ENCODE results near the gene MRPL49. TPM values are rescaled to one million over a fixed set of nuclear protein-coding genes. Genes with fewer than 3 reads are reported as not detected.

The MRPL49 gene
- total and polyA plus RNA-seq, 2 of the 13 experiments (the other 11 are each of a cell fraction or from before 2014, with no cell fraction given): 39.2 to 53.3 TPM

DNA sequence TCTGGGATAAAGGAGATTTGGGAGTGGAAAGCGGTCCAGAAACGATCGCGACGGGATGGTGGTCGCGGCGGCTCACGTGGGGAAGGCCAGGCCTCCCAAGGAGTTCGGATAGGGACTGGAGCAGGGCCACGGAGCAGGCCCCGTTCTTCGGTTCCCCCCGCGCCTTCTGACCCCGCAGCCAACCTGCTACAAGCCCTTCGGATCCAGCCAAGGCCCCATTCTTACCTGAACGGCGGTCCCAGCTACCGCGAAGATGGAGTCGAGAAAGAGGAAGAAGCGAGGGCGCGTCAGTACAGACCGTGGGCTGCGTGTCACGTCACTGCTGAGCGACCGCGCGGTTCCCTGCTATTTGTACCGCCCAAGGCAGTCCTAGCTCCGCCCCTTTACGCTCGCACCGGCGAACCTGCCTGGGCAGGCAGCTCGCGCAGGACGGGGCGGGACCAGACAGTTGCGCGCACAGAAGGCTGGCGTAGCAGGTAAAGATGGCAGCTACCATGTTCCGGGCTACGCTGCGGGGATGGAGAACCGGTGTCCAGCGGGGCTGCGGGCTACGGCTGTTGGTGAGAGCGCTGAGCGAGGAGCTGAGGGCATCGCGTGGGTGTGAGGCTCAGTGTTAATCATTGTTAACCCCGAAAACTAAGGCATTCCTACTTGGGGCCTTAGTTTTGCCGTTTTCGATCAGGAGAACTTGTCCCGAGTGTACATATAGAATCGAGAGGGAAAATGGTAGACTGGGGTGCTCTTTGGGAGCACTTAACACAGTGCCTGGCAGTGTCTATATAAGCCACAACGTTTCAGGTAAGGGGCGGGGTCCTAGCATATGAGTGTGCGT lies at the start of gene MRPL49, which contains the start of gene FAU (continued):
- peak; percentile 65; the same call in 1 of the 2 replicates for TF ChIP-seq ATF5 (CRISPR knock-in tag; IDR thresholded peaks at IDR 0.05; ENCODE audit: low read depth)
- TF ChIP-seq, protein P1, sequence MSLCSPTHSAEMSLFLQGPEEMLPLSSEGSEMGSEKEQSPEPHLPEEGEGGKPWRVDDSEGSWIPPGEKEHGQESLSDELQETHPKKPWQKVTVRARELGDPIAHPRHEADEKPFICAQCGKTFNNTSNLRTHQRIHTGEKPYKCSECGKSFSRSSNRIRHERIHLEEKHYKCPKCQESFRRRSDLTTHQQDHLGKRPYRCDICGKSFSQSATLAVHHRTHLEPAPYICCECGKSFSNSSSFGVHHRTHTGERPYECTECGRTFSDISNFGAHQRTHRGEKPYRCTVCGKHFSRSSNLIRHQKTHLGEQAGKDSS (CRISPR knock-in tag; IDR thresholded peaks at IDR 0.05; ENCODE audit: borderline replicate concordance, low read depth): peak; percentile 80; the same call in 1 of the 2 replicates
- TF ChIP-seq ZFP62 (CRISPR knock-in tag; IDR thresholded peaks at IDR 0.05): no peak
- TF ChIP-seq, protein P2, sequence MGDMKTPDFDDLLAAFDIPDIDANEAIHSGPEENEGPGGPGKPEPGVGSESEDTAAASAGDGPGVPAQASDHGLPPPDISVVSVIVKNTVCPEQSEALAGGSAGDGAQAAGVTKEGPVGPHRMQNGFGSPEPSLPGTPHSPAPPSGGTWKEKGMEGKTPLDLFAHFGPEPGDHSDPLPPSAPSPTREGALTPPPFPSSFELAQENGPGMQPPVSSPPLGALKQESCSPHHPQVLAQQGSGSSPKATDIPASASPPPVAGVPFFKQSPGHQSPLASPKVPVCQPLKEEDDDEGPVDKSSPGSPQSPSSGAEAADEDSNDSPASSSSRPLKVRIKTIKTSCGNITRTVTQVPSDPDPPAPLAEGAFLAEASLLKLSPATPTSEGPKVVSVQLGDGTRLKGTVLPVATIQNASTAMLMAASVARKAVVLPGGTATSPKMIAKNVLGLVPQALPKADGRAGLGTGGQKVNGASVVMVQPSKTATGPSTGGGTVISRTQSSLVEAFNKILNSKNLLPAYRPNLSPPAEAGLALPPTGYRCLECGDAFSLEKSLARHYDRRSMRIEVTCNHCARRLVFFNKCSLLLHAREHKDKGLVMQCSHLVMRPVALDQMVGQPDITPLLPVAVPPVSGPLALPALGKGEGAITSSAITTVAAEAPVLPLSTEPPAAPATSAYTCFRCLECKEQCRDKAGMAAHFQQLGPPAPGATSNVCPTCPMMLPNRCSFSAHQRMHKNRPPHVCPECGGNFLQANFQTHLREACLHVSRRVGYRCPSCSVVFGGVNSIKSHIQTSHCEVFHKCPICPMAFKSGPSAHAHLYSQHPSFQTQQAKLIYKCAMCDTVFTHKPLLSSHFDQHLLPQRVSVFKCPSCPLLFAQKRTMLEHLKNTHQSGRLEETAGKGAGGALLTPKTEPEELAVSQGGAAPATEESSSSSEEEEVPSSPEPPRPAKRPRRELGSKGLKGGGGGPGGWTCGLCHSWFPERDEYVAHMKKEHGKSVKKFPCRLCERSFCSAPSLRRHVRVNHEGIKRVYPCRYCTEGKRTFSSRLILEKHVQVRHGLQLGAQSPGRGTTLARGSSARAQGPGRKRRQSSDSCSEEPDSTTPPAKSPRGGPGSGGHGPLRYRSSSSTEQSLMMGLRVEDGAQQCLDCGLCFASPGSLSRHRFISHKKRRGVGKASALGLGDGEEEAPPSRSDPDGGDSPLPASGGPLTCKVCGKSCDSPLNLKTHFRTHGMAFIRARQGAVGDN (CRISPR knock-in tag; IDR thresholded peaks at IDR 0.05): peak; percentile 87
- TF ChIP-seq NCOA1 (CRISPR knock-in tag; IDR thresholded peaks at IDR 0.05): no peak
- TF ChIP-seq RFX5 (IDR thresholded peaks at IDR 0.05; ENCODE audit: low read depth, low read length): peak; percentile 57; the same call in 1 of the 2 replicates
- TF ChIP-seq CREM (IDR thresholded peaks at IDR 0.05): peak; percentile 99
- TF ChIP-seq CREM (CRISPR knock-in tag; IDR thresholded peaks at IDR 0.05): peak; percentile 82
- TF ChIP-seq GFI1 (CRISPR knock-in tag; IDR thresholded peaks at IDR 0.05; ENCODE audit: borderline replicate concordance): no peak
- peak; percentile 56; the same call in 1 of the 2 replicates for TF ChIP-seq TFAP4 (IDR thresholded peaks at IDR 0.05; ENCODE audit: borderline replicate concordance, low read depth)
- peak; percentile 96 for TF ChIP-seq TGIF2 (CRISPR knock-in tag; IDR thresholded peaks at IDR 0.05)
- peak; percentile 21; the same call in 1 of the 2 replicates for TF ChIP-seq NFKBIZ (CRISPR knock-in tag; IDR thresholded peaks at IDR 0.05)
- TF ChIP-seq, protein P3, sequence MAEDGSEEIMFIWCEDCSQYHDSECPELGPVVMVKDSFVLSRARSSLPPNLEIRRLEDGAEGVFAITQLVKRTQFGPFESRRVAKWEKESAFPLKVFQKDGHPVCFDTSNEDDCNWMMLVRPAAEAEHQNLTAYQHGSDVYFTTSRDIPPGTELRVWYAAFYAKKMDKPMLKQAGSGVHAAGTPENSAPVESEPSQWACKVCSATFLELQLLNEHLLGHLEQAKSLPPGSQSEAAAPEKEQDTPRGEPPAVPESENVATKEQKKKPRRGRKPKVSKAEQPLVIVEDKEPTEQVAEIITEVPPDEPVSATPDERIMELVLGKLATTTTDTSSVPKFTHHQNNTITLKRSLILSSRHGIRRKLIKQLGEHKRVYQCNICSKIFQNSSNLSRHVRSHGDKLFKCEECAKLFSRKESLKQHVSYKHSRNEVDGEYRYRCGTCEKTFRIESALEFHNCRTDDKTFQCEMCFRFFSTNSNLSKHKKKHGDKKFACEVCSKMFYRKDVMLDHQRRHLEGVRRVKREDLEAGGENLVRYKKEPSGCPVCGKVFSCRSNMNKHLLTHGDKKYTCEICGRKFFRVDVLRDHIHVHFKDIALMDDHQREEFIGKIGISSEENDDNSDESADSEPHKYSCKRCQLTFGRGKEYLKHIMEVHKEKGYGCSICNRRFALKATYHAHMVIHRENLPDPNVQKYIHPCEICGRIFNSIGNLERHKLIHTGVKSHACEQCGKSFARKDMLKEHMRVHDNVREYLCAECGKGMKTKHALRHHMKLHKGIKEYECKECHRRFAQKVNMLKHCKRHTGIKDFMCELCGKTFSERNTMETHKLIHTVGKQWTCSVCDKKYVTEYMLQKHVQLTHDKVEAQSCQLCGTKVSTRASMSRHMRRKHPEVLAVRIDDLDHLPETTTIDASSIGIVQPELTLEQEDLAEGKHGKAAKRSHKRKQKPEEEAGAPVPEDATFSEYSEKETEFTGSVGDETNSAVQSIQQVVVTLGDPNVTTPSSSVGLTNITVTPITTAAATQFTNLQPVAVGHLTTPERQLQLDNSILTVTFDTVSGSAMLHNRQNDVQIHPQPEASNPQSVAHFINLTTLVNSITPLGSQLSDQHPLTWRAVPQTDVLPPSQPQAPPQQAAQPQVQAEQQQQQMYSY (CRISPR knock-in tag; IDR thresholded peaks at IDR 0.05): no peak
- TF ChIP-seq RNF219 (CRISPR knock-in tag; IDR thresholded peaks at IDR 0.05): no peak
- no peak for TF ChIP-seq GABPA (IDR thresholded peaks at IDR 0.05; ENCODE audit: low read depth, low read length)
- TF ChIP-seq GABPA (CRISPR knock-in tag; IDR thresholded peaks at IDR 0.05; ENCODE audit: low read depth): peak; percentile 87

All from HepG2 (cell line).